Right atrium auricular region (tissue), 2 donors: ENCODE data around the gene CREB3L4. TPM values are rescaled to one million over a fixed set of nuclear protein-coding genes. Genes with fewer than 3 reads are reported as not detected.

Experiments used
- DNase-seq: peaks from one replicate; pipeline ENCODE4 v3.0.0-alpha.2; 2019; ENCODE audit warnings: low spot score
- H3K27ac ChIP-seq, 2 donors: fragments of 200-600 bp; sonication (generic); 1 replicate in 1 of 2; 2 replicates in 1 of 2; pipeline ENCODE4 v1.5.1; 2016 to 2019
- H3K27me3 ChIP-seq, 2 donors: fragments of 200-600 bp; sonication (generic); one replicate each; pipeline versions ENCODE4 v1.5.1 to v1.6.0; 2017 to 2019
- H3K36me3 ChIP-seq: fragments of 200-600 bp; sonication (generic); one replicate; pipeline ENCODE4 v1.5.1; 2016
- H3K4me1 ChIP-seq, 2 donors: fragments of 200-600 bp; sonication (generic); one replicate each; pipeline versions ENCODE4 v1.5.1 to v1.6.0; 2017 to 2019
- H3K4me3 ChIP-seq, 2 donors: fragments of 200-600 bp; sonication (generic); 1 replicate in 1 of 2; 2 replicates in 1 of 2; pipeline ENCODE4 v1.5.1; 2017 to 2019; ENCODE audit warnings: mild to moderate bottlenecking in 1 of 2, moderate library complexity in 1 of 2
- H3K9me3 ChIP-seq, 2 donors: fragments of 200-600 bp; sonication (generic); one replicate each; pipeline ENCODE4 v1.5.1; 2019
- CTCF ChIP-seq, 2 donors: fragments of 200-600 bp; sonication (generic); IDR thresholded peaks; one replicate each; pipeline ENCODE4 v1.5.1; 2019; ENCODE audit warnings: antibody characterized with exemption in 2 of 2
- total RNA-seq, 2 donors: library from RNA; depleted of rRNA; stranded (reverse); fragments of >200 nt; gene quantifications; one replicate each; pipeline ENCODE4 v1.1.0, GENCODE V29; 2016

CREB3L4 gene
- total RNA-seq, 2 donors from 2014 or later, result 4.9 to 5.6 TPM

- peaks cover 0 to 71% of the 10 kb centered on the region in 2 donors for H3K4me1 ChIP-seq
- H3K27ac ChIP-seq, result peak overlapping the region; percentile 94 to 97
- DNase-seq, result no peak
- peaks cover 26% of the 10 kb centered on the region for H3K36me3 ChIP-seq
- H3K27me3 ChIP-seq, result no peaks in the 10 kb centered on the region
- peak overlapping the region in 1 of 2 donors; percentile 88 for H3K4me3 ChIP-seq
- TF ChIP-seq CTCF (IDR thresholded peaks at IDR 0.05), result no peak
- H3K9me3 ChIP-seq, result no peaks in the 10 kb centered on the region
Measured at GRCh38 chr1:153958961-153959260, 8.8 kb upstream of the CREB3L4 start.

GRCh38 chr1:153959454-153959853, 8.2 kb upstream of the CREB3L4 start:
- Histone ChIP-seq H3K4me1 (peaks cover 0 to 76% of the 10 kb centered on the region in 2 donors), H3K27me3 (no peaks in the 10 kb centered on the region), H3K36me3 (peaks cover 21% of the 10 kb centered on the region), H3K27ac (peak overlapping the region; percentile 94 to 97), H3K9me3 (no peaks in the 10 kb centered on the region), H3K4me3 (no peak overlapping the region)
- DNase-seq, result no peak
- TF ChIP-seq CTCF (IDR thresholded peaks at IDR 0.05), result no peak

DNA sequence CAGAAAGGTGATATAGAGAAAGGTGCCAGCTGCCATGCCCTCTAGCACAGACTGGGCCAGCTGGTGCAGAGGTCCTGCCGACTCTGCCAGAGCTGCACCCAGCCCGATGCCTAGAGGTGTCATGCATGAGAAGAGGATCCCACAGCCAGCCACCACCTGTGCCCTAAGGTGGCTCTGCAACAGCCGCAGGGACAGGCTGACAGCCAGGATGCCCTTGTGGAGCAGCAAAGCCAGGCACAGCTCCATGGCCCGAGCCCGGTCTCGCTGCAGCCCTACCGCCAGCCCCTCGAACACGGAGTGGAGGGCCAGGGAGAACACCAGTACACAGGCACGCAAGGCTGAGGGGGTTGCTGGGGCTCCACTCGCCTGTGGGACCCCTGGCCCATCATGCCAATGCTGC, 7.5 kb upstream of the CREB3L4 start:
- peaks cover 0 to 80% of the 10 kb centered on the region in 2 donors for H3K4me1 ChIP-seq

DNA sequence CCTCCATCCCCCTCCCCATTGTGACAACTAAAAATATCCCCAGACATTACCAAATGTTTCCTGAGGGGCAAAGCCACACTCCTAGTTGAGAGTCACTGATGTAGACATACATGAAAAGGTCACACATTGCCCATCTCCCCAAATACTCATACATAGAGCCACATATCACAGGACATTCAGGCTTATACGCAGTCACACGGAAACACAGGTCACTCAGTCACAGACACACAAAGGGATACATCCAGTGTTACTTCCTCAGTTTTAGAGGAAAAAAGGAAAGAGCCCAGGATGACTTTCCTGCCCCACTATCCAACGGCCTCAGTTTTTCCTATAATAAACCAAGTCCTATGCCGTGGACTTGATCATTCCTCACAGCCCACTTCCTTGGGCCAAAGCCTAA, 6.3 kb upstream of the CREB3L4 start:
- no peaks in the 10 kb centered on the region for H3K9me3 ChIP-seq
- H3K27ac ChIP-seq, result peak overlapping the region; percentile 97 to 98
- peaks cover 0 to 77% of the 10 kb centered on the region in 2 donors for H3K4me1 ChIP-seq
- no peak for TF ChIP-seq CTCF (IDR thresholded peaks at IDR 0.05)
- peaks cover 16% of the 10 kb centered on the region for H3K36me3 ChIP-seq
- no peaks in the 10 kb centered on the region for H3K27me3 ChIP-seq
- no peak for DNase-seq
- peak overlapping the region in 1 of 2 donors; percentile 81 for H3K4me3 ChIP-seq

More for the DNA sequence above, 7.5 kb upstream of the CREB3L4 start:
- H3K27ac ChIP-seq, result peak overlapping the region; percentile 94 to 97
- peaks cover 16% of the 10 kb centered on the region for H3K36me3 ChIP-seq
- TF ChIP-seq CTCF (IDR thresholded peaks at IDR 0.05), result no peak
- H3K27me3 ChIP-seq, result no peaks in the 10 kb centered on the region
- H3K4me3 ChIP-seq, result no peak overlapping the region
- no peaks in the 10 kb centered on the region for H3K9me3 ChIP-seq
- no peak for DNase-seq

GRCh38 chr1:153962088-153963029, 5.3 kb upstream of the CREB3L4 start:
- peak; percentile 76 for DNase-seq
- H3K4me1 ChIP-seq, result peaks cover 0 to 73% of the 10 kb centered on the region in 2 donors
- H3K4me3 ChIP-seq, result peak overlapping the region; percentile 79 to 81
- H3K36me3 ChIP-seq, result peaks cover 16% of the 10 kb centered on the region
- no peaks in the 10 kb centered on the region for H3K9me3 ChIP-seq
- H3K27me3 ChIP-seq, result no peaks in the 10 kb centered on the region
- TF ChIP-seq CTCF (IDR thresholded peaks at IDR 0.05), result no peak
- H3K27ac ChIP-seq, result peak overlapping the region; percentile 97 to 98
